Body of pancreas (tissue), 4 donors: ENCODE measurements around the gene BRMS1.

Experiments
- POLR2A ChIP-seq, 3 donors: fragments of 450-650 bp; IDR thresholded peaks; one replicate each; pipeline ENCODE4 v1.6.1; 2016; ENCODE audit warnings: antibody characterized with exemption in 3 of 3, mild to moderate bottlenecking in 2 of 3
- TF ChIP-seq, protein P1 (sequence below), 7 experiments: fragments of 450-650 bp in 4 of 7; fragments of 200-600 bp in 3 of 7; sonication (generic) in 3 of 7; IDR thresholded peaks; one replicate each; pipeline ENCODE4 v1.5.1; 2016 to 2019; ENCODE audit warnings: antibody characterized with exemption in 7 of 7

DNA sequence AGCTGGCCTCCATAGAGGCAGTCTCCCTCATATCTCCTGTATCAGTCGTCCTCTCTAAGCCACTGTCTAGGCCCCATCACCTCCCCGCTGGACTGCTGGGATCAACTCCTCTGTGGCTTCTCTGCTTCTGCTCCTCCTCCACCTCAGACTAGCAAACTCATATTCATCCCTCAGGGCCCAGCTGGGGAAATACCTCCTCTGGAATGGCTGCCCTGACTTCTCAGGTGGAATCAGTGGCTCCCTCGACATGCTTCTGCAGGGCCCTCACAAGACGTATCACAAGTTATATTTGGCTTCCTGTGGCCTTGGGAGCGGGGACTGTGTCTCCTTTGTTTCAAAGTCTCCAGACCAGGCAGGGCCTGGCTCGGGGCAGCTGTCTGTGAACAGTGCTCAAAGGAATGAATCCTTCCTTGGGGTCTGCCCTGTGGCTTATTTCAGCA lies 16.6 kb upstream of the BRMS1 start:
- TF ChIP-seq, protein P1, sequence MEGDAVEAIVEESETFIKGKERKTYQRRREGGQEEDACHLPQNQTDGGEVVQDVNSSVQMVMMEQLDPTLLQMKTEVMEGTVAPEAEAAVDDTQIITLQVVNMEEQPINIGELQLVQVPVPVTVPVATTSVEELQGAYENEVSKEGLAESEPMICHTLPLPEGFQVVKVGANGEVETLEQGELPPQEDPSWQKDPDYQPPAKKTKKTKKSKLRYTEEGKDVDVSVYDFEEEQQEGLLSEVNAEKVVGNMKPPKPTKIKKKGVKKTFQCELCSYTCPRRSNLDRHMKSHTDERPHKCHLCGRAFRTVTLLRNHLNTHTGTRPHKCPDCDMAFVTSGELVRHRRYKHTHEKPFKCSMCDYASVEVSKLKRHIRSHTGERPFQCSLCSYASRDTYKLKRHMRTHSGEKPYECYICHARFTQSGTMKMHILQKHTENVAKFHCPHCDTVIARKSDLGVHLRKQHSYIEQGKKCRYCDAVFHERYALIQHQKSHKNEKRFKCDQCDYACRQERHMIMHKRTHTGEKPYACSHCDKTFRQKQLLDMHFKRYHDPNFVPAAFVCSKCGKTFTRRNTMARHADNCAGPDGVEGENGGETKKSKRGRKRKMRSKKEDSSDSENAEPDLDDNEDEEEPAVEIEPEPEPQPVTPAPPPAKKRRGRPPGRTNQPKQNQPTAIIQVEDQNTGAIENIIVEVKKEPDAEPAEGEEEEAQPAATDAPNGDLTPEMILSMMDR (IDR thresholded peaks at IDR 0.05), result no peak
- no peak for TF ChIP-seq POLR2A (IDR thresholded peaks at IDR 0.05)
